ENCODE data around the gene PLEK2. TPM values are rescaled to one million over a fixed set of nuclear protein-coding genes. Genes with fewer than 3 reads are reported as not detected.

Gene PLEK2
- total and polyA plus RNA-seq, 2 donors (not counting 3 experiments of a cell fraction or from before 2014, with no cell fraction given) = 1.4 to 3.8 TPM

- Histone ChIP-seq H3K79me2 (ENCODE audit: control insufficient read depth, insufficient read depth, low read length) (no peaks in the 10 kb centered on the region), H3K9me3 (replicated peaks; ENCODE audit: control insufficient read depth, insufficient read depth, low read length) (no peaks in the 10 kb centered on the region), H2AFZ (ENCODE audit: low read depth, low read length) (no peak overlapping the region), H3K4me1 (ENCODE audit: control insufficient read depth, extremely low read depth, insufficient read depth, low read length) (no peaks in the 10 kb centered on the region), H3K27me3 (ENCODE audit: control insufficient read depth in 2 of 2, insufficient read depth in 2 of 2, low read length in 2 of 2) (peaks cover 6 to 9% of the 10 kb centered on the region in 2 experiments), H3K4me3 (replicated peaks in 1 of 3; ENCODE audit: insufficient read depth in 1 of 3, low read depth in 1 of 3, low read length in 3 of 3) (no peak overlapping the region), H3K9ac (replicated peaks; ENCODE audit: extremely low read depth, insufficient read depth, low read length) (no peak overlapping the region), H4K20me1 (replicated peaks; ENCODE audit: control insufficient read depth, extremely low read depth, insufficient read depth, low read length) (no peaks in the 10 kb centered on the region), H3K27ac (ENCODE audit: insufficient read depth, low read depth, low read length) (no peak overlapping the region), H3K9me1 (replicated peaks; ENCODE audit: control insufficient read depth, extremely low read depth, insufficient read depth, low read length) (no peaks in the 10 kb centered on the region), H3K4me2 (ENCODE audit: insufficient read depth, low read length) (no peak overlapping the region), H3K36me3 (ENCODE audit: control insufficient read depth in 2 of 2, extremely low read depth in 1 of 2, insufficient read depth in 2 of 2, low read length in 2 of 2) (no peaks in the 10 kb centered on the region)
- POLR2A ChIA-PET = no interaction called here
- FAIRE-seq (no peak), DNase-seq (ENCODE audit: low read depth, low spot score) (no peak)
- CTCF ChIA-PET = interaction anchor here (0.7 to 1.0 kb wide), 2 partner anchors 12 to 67 kb away, joined by 3 to 4 read pairs; no protein-coding TSS in a partner anchor
- no peak for TF ChIP-seq JUN (IDR thresholded peaks at IDR 0.05; ENCODE audit: borderline replicate concordance, insufficient read depth, insufficient read length, low read depth)
- TF ChIP-seq POLR2AphosphoS5 (IDR thresholded peaks at IDR 0.05; ENCODE audit: insufficient read depth, low read depth, low read length) = no peak
- TF ChIP-seq POLR2A (IDR thresholded peaks at IDR 0.05; ENCODE audit: low read depth, low read length) = no peak
- TF ChIP-seq, protein P1, sequence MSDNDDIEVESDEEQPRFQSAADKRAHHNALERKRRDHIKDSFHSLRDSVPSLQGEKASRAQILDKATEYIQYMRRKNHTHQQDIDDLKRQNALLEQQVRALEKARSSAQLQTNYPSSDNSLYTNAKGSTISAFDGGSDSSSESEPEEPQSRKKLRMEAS (IDR thresholded peaks at IDR 0.05; ENCODE audit: insufficient read depth, insufficient read length) = no peak
- TF ChIP-seq CTCF (IDR thresholded peaks at IDR 0.05; ENCODE audit: extremely low read depth in 1 of 2, insufficient read depth in 1 of 2, low read depth in 1 of 2, low read length in 2 of 2) = no peak
- no peak for TF ChIP-seq MYC (IDR thresholded peaks at IDR 0.05; ENCODE audit: low read depth, low read length)
- TF ChIP-seq EZH2 (IDR thresholded peaks at IDR 0.05; ENCODE audit: borderline replicate concordance, low read depth, low read length, severe bottlenecking) = no peak
- TF ChIP-seq GATA2 (IDR thresholded peaks at IDR 0.05; ENCODE audit: insufficient read depth, insufficient read length, low read depth, low read length) = no peak
- no peak for TF ChIP-seq FOS (IDR thresholded peaks at IDR 0.05; ENCODE audit: borderline replicate concordance, insufficient read depth, low read length)
- no TSS peak for BruUV-seq (replicated peaks)
- dilution Hi-C loops (cut with MboI; ENCODE audit: extremely low pct_ligation_motif_present, low sequenced_read_pairs) = no loop called here
- intact Hi-C loops (cut with micrococcal nuclease) = no loop called here
Observed at GRCh38 chr14:67459336-67459735, 47.4 kb upstream of the PLEK2 start.
